ENCODE measurements around the gene PARD6B. TPM values are rescaled to one million over a fixed set of nuclear protein-coding genes. Genes with fewer than 3 reads are reported as not detected.

PARD6B gene
- total RNA-seq, 1 donor from 2014 or later, result 2.2 TPM

DNA sequence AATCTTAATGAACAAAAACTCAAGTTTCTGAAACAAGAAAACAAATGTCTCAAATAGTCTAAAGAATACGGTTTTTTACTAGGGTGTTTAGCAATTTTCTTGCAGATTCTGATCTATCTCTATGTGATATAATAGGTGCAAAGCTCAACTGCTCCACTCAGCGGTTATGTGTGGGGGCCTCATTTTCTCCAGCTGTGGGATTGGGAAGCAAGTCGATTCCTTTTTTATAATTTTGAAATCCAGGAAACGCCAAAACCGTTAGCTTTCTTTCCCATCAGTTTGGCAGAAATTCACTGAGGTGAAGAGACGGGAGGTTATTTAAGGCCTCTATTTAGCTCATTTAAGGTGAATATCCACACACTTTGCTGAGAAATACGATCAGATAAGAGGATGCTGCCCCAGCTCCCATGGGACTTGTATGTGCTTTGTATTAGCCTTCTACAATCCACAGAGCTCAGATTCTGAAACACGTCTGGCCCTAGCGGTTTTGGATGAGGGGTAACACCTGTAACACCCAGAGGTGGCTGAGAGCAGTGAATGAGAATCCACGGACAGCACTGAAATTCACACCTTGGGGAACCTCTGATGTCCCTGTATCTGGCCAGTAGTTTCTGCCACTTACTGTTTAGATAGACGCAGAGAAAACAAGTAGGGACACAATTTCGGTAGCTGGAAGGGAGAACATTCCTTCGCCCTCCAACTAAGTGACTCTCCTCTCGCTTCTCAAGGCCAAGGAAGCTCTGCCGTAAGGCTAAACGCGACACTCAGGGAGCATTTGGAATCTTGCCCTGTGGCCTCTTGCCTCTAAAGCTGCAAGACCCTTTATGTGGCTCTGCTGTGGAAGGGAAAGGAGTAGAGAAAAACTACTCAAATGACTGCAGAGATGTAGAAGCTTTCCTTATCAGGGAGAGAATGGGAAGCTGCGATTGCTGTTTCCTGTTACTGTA lies 56.9 kb downstream of the PARD6B start:
- no peak overlapping the region for H3K4me3 Mint-ChIP-seq (ENCODE audit: unreplicated experiment)
- no peaks in the 10 kb centered on the region for H3K27me3 Mint-ChIP-seq (ENCODE audit: low read depth)
- H3K9me3 Mint-ChIP-seq (ENCODE audit: low read depth), result no peaks in the 10 kb centered on the region
- no peak overlapping the region for H3K27ac Mint-ChIP-seq (ENCODE audit: unreplicated experiment)
- DNase-seq (ENCODE audit: low spot score), result peak; percentile 8
- TF ChIP-seq, protein P1, sequence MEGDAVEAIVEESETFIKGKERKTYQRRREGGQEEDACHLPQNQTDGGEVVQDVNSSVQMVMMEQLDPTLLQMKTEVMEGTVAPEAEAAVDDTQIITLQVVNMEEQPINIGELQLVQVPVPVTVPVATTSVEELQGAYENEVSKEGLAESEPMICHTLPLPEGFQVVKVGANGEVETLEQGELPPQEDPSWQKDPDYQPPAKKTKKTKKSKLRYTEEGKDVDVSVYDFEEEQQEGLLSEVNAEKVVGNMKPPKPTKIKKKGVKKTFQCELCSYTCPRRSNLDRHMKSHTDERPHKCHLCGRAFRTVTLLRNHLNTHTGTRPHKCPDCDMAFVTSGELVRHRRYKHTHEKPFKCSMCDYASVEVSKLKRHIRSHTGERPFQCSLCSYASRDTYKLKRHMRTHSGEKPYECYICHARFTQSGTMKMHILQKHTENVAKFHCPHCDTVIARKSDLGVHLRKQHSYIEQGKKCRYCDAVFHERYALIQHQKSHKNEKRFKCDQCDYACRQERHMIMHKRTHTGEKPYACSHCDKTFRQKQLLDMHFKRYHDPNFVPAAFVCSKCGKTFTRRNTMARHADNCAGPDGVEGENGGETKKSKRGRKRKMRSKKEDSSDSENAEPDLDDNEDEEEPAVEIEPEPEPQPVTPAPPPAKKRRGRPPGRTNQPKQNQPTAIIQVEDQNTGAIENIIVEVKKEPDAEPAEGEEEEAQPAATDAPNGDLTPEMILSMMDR (IDR thresholded peaks at IDR 0.05), result peak; percentile 71
- peaks cover 20% of the 10 kb centered on the region for H3K4me1 Mint-ChIP-seq (ENCODE audit: low read depth)
- no peaks in the 10 kb centered on the region for H3K36me3 Mint-ChIP-seq (ENCODE audit: low read depth)

DNA sequence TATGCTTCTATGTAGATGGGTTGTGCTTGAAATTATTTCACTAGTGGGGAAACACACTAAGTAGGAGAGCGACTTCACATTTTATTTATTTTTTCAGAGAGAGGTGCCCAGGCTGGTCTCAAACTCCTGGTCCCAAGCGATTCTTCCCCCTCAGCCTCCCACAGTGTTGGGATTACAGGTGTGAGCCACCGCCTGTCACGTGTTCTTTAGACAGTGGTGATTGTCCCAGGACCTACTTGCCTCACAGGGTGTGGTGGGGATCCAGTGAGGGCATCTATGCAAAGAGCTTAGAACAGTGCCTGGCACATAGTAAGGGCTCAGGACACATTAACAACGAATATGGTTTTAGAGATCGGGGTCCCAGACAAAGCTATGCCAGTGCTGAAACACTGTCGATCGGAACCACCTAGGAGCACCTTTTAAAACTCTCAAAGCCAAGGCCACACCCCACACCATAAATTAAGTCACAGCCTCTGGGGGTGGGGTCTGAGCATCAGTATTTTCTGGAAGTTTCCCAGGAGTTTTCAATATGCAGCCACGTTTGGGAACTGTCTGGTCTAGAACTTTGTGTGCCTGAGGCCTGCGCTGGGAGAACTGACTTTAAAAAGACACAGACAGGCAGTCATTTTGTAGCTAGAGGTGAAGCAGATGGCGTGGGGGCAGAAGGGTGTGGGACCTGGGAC lies 58.7 kb downstream of the PARD6B start:
- TF ChIP-seq, protein P1 (IDR thresholded peaks at IDR 0.05), result no peak
- H3K27me3 Mint-ChIP-seq (ENCODE audit: low read depth), result no peaks in the 10 kb centered on the region
- H3K4me1 Mint-ChIP-seq (ENCODE audit: low read depth), result peaks cover 20% of the 10 kb centered on the region
- H3K4me3 Mint-ChIP-seq (ENCODE audit: unreplicated experiment), result no peak overlapping the region
- no peaks in the 10 kb centered on the region for H3K36me3 Mint-ChIP-seq (ENCODE audit: low read depth)
- H3K27ac Mint-ChIP-seq (ENCODE audit: unreplicated experiment), result peak overlapping the region; percentile 96
- DNase-seq (ENCODE audit: low spot score), result peak; percentile 17
- no peaks in the 10 kb centered on the region for H3K9me3 Mint-ChIP-seq (ENCODE audit: low read depth)

DNA sequence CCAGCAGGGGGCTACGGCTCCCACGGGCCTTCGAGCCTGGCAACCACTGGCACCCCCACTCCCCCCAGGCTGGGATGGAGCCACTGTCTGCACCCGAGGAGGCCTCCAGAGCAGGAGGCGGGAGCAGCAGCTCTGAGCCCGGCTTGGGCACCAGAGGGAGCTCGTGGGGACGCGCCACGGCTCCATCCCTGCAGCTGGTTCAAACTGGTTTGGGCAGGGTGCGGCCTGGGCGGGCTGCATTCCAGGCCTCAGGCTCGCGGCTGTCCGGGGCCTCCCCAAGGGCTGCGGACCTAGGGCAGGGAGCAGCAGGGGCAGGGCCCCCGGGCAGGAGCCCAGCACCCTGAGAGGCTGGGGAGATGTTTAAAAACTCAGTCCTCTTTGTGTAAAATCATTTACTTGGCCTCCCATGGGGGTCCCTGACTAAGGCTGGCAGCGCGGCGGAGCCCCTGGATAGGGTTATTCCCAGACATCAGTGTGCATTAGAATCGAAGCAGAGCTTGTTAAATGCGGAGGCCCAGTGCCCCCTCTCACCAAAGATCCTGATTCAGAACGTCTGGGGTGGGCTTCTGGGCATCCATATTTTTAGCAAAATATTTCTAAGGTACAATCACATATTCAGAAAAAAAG lies 59.4 kb downstream of the PARD6B start:
- H3K4me3 Mint-ChIP-seq (ENCODE audit: unreplicated experiment), result no peak overlapping the region
- H3K4me1 Mint-ChIP-seq (ENCODE audit: low read depth), result peaks cover 24% of the 10 kb centered on the region
- TF ChIP-seq, protein P1 (IDR thresholded peaks at IDR 0.05), result peak; percentile 91
- no peaks in the 10 kb centered on the region for H3K36me3 Mint-ChIP-seq (ENCODE audit: low read depth)
- H3K27me3 Mint-ChIP-seq (ENCODE audit: low read depth), result no peaks in the 10 kb centered on the region
- H3K27ac Mint-ChIP-seq (ENCODE audit: unreplicated experiment), result peak overlapping the region; percentile 96
- no peaks in the 10 kb centered on the region for H3K9me3 Mint-ChIP-seq (ENCODE audit: low read depth)
- DNase-seq (ENCODE audit: low spot score), result peak; percentile 96

DNA sequence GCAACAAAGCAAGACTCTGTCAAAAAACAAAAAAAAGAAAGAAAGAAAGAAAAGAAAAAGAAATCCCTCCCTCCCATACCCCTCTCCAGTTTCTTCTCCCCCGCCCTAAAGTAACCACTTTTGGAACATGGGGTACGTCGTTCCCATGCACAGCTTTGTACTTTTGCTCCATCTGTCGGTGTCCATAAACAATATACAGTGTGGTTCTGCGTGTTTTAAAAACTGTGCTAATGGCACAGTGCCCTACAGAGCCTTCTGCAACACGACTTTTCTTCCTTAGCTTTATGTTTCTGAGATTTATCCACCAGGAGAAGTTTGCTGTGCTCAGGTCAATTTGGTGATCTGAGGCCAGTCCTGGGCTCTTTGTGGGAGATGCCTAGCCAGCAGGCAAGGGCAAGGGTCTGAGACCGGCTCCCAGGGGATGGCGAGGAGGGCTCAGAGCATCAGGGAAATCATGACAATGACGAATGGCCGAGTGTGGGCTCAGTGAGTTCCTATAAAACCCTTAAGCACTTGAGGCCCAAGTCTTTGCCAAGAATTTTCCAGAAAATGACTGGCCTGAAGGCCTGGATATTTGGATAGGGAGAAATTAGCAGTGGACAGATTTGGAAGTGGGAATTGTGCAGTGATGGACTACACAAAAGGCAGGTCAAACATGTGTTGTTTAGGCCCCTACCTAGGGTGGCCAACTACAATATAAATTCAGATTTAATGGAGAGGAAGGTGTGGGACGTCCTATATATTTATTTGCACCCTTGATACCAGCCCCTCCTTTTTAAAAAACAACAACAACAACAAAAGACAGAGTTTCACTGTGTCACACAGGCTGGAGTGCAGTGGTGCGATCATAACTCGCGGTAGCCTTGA lies 61.6 kb downstream of the PARD6B start:
- TF ChIP-seq, protein P1 (IDR thresholded peaks at IDR 0.05), result no peak
- no peak overlapping the region for H3K27ac Mint-ChIP-seq (ENCODE audit: unreplicated experiment)
- no peak overlapping the region for H3K4me3 Mint-ChIP-seq (ENCODE audit: unreplicated experiment)
- H3K36me3 Mint-ChIP-seq (ENCODE audit: low read depth), result no peaks in the 10 kb centered on the region
- no peaks in the 10 kb centered on the region for H3K9me3 Mint-ChIP-seq (ENCODE audit: low read depth)
- H3K4me1 Mint-ChIP-seq (ENCODE audit: low read depth), result peaks cover 25% of the 10 kb centered on the region
- H3K27me3 Mint-ChIP-seq (ENCODE audit: low read depth), result no peaks in the 10 kb centered on the region
- no peak for DNase-seq (ENCODE audit: low spot score)

Data from chondrocyte (in vitro differentiated cells).